Ovary (tissue), 9 donors: ENCODE data around the gene GNA12. TPM values are rescaled to one million over a fixed set of nuclear protein-coding genes. Genes with fewer than 3 reads are reported as not detected.

Source experiments
- DNase-seq, 5 donors: peaks; one replicate each; pipeline ENCODE4 v3.0.0-alpha.2; 2019 to 2020
- H3K27ac ChIP-seq, 2 donors: fragments of 200-600 bp; one replicate each; pipeline versions ENCODE4 v1.5.1 to v1.8.0; 2019 to 2022
- H3K27me3 ChIP-seq: fragments of 200-600 bp; one replicate; pipeline ENCODE4 v1.8.0; 2022
- H3K36me3 ChIP-seq: fragments of 200-600 bp; sonication (generic); one replicate; pipeline ENCODE4 v1.5.1; 2019
- H3K4me1 ChIP-seq: one replicate; pipeline ENCODE4 v1.8.1; 2013; ENCODE audit warnings: mild to moderate bottlenecking, moderate library complexity; ENCODE audit not compliant: insufficient read depth
- H3K4me3 ChIP-seq: fragments of 200-600 bp; sonication (generic); one replicate; pipeline ENCODE4 v1.5.1; 2017
- H3K9me3 ChIP-seq, 2 donors: fragments of 200-600 bp in 1 of 2; sonication (generic) in 1 of 2; one replicate each; pipeline versions ENCODE4 v1.5.1 to v1.8.1; 2013 to 2019; ENCODE audit warnings: mild to moderate bottlenecking in 1 of 2, moderate library complexity in 1 of 2
- CTCF ChIP-seq, 3 donors: fragments of 450-650 bp in 2 of 3; fragments of 200-600 bp in 1 of 3; IDR thresholded peaks; one replicate each; pipeline versions ENCODE4 v1.5.1 to v1.8.0; 2016 to 2022; ENCODE audit warnings: antibody characterized with exemption in 3 of 3, mild to moderate bottlenecking in 1 of 3
- EP300 ChIP-seq: sonication (generic); formaldehyde crosslinking; IDR thresholded peaks from one replicate; pipeline ENCODE4 v1.6.1; 2017; ENCODE audit warnings: antibody characterized with exemption
- POLR2A ChIP-seq: fragments of 450-650 bp; IDR thresholded peaks from one replicate; pipeline ENCODE4 v1.6.1; 2017; ENCODE audit warnings: antibody characterized with exemption, mild to moderate bottlenecking, moderate library complexity
- WGBS, 3 donors: extraction: QIAGEN DNeasy Blood & Tissue Kit in 1 of 3; methylation state at CpG; one replicate each; pipeline versions ENCODE4 v1.1.5 to v1.1.7; 2013 to 2017; 5-methylcytosine and 5-hydroxymethylcytosine counted together
- intact Hi-C, 4 donors: fragments of 100-400 bp; cut with DNase I; formaldehyde crosslinking; loops; one replicate each; pipeline versions ENCODE4 v1.11.0 to v1.15.1; 2022 to 2023
- polyA plus RNA-seq, 2 donors: library from polyadenylated mRNA; stranded (reverse); fragments of 200-250 nt in 1 of 2; fragments of 350-450 nt in 1 of 2; fragmentation: Illumina TruSeq in 1 of 2; extraction: RNeasy Lipid Tissue Mini Kit (QIAGEN cat#74804) in 1 of 2; gene quantifications; one replicate each; pipeline ENCODE4 v1.2.3, GENCODE V29; 2013 to 2014
- total RNA-seq, 7 donors: library from RNA; depleted of rRNA in 2 of 7; stranded (reverse); fragments of >200 nt in 2 of 7; fragmentation: NEBNext Ultra II Directional in 3 of 7; extraction: Animal tissue kit (Norgen Biotek cat#: 25700) in 3 of 7; gene quantifications; one replicate each; pipeline versions ENCODE4 v1.1.0 to v1.2.4, GENCODE V29; 2016 to 2023
- donor health status: DM: no; HTN: no; CAD: no; lungs with moderate emphysema.
- donor health status: DM: no; HTN: no; CAD: no.
- donor health status: Bipolar disorder and iron deficiency.
- donor health status: DM: yes; HTN: yes; CAD: no.
- donor health status: DM: no; HTN: no; CAD: no.
- donor health status: DM: yes; HTN: yes; CAD: no.

Gene GNA12
- total and polyA plus RNA-seq, 9 donors, result 13.4 to 94.4 (median 65.5) TPM

- no peak for TF ChIP-seq POLR2A
- no peak for TF ChIP-seq CTCF (IDR thresholded peaks at IDR 0.05)
- TF ChIP-seq EP300, result no peak
- WGBS, 3 donors, result 49 to 54% (median 51%) methylated on average over 12 of the region's 12 CpGs
- Histone ChIP-seq H3K27ac (peak overlapping the region in 1 of 2 donors; percentile 55), H3K36me3 (no peaks in the 10 kb centered on the region), H3K4me1 (peaks cover 40% of the 10 kb centered on the region), H3K9me3 (no peaks in the 10 kb centered on the region), H3K27me3 (no peaks in the 10 kb centered on the region), H3K4me3 (no peak overlapping the region)
- peak in 1 of 5 donors; percentile 20 for DNase-seq
- intact Hi-C loops, result no loop called here
Observed at GRCh38 chr7:2821161-2821841, 22.8 kb downstream of the GNA12 start.

GRCh38 chr7:2820508-2820934, 23.6 kb downstream of the GNA12 start:
- Histone ChIP-seq H3K9me3 (no peaks in the 10 kb centered on the region), H3K27me3 (no peaks in the 10 kb centered on the region), H3K4me1 (peaks cover 39% of the 10 kb centered on the region), H3K27ac (no peak overlapping the region), H3K36me3 (no peaks in the 10 kb centered on the region), H3K4me3 (no peak overlapping the region)
- peak; percentile 53 to 89 (median 63) for DNase-seq
- WGBS, 3 donors, result 73 to 83% (median 80%) methylated on average over 4 of the region's 4 CpGs
- TF ChIP-seq CTCF (IDR thresholded peaks at IDR 0.05) (no peak), EP300 (peak; percentile 47)
- intact Hi-C loops, result no loop called here

- TF ChIP-seq CTCF (IDR thresholded peaks at IDR 0.05), result no peak
- TF ChIP-seq POLR2A, result no peak
- TF ChIP-seq EP300, result no peak
- Histone ChIP-seq H3K27ac (no peak overlapping the region), H3K4me3 (no peak overlapping the region), H3K9me3 (no peaks in the 10 kb centered on the region), H3K27me3 (no peaks in the 10 kb centered on the region), H3K36me3 (no peaks in the 10 kb centered on the region), H3K4me1 (peaks cover 41% of the 10 kb centered on the region)
- 92 to 97% (median 95%) methylated on average over 16 of the region's 16 CpGs for WGBS, 3 donors
- intact Hi-C loops, result loop anchor here in 1 of 4 donors (10.0 kb wide), 1 partner anchor 55 kb away; no protein-coding TSS in a partner anchor
- DNase-seq, result peak in 1 of 5 donors; percentile 16
Observed at GRCh38 chr7:2819954-2820397, 24.1 kb downstream of the GNA12 start.

GRCh38 chr7:2819161-2819953, 24.8 kb downstream of the GNA12 start:
- H3K27me3 ChIP-seq, result no peaks in the 10 kb centered on the region
- no peaks in the 10 kb centered on the region for H3K36me3 ChIP-seq
- no peaks in the 10 kb centered on the region for H3K9me3 ChIP-seq
- peaks cover 40% of the 10 kb centered on the region for H3K4me1 ChIP-seq
- TF ChIP-seq CTCF (IDR thresholded peaks at IDR 0.05), result no peak
- TF ChIP-seq EP300, result no peak
- TF ChIP-seq POLR2A, result no peak
- WGBS, 3 donors, result 84 to 92% (median 88%) methylated on average over 15 of the region's 15 CpGs
- no peak overlapping the region for H3K27ac ChIP-seq
- H3K4me3 ChIP-seq, result no peak overlapping the region
- intact Hi-C loops, result loop anchor here in 1 of 4 donors (10.0 kb wide), 1 partner anchor 55 kb away; no protein-coding TSS in a partner anchor
- DNase-seq, result peak in 1 of 5 donors; percentile 13
